CD4-positive, CD25-positive, alpha-beta regulatory T cell (primary cell): ENCODE results near the gene KBTBD13. TPM values are rescaled to one million over a fixed set of nuclear protein-coding genes. Genes with fewer than 3 reads are reported as not detected.
A peak's percentile ranks its signal among the peaks of the same experiment; 100 is the strongest.

Source experiments
- ATAC-seq, 2 donors: fragments of 150-1000 bp; cut with Tn5 transposase; one replicate each; pipeline ENCODE4 v1.10.0; 2021; ENCODE audit warnings: low read depth in 2 of 2, moderate number of reproducible peaks in 2 of 2, moderate library complexity in 1 of 2
- DNase-seq, 3 donors: peaks; one replicate each; pipeline versions ENCODE4 v3.0.0 to v3.0.0-alpha.2; 2012 to 2022; ENCODE audit warnings: mixed read lengths in 1 of 3
- H3K27ac ChIP-seq: one replicate; pipeline ENCODE4 v1.7.0; 2013; ENCODE audit warnings: mild to moderate bottlenecking, low read length; ENCODE audit not compliant: insufficient read depth, poor library complexity, severe bottlenecking
- H3K27me3 ChIP-seq: one replicate; pipeline ENCODE4 v1.7.0; 2013; ENCODE audit warnings: low read length; ENCODE audit not compliant: control insufficient read depth, insufficient read depth
- H3K36me3 ChIP-seq: one replicate; pipeline ENCODE4 v1.7.0; 2013; ENCODE audit warnings: mild to moderate bottlenecking, low read length, moderate library complexity; ENCODE audit not compliant: control insufficient read depth, insufficient read depth
- H3K4me1 ChIP-seq: 2 replicates; pipeline ENCODE4 v1.7.0; 2013; ENCODE audit warnings: mild to moderate bottlenecking, low read length; ENCODE audit not compliant: insufficient read depth, control insufficient read depth, poor library complexity, severe bottlenecking
- H3K4me3 ChIP-seq: one replicate; pipeline ENCODE4 v1.7.0; 2013; ENCODE audit warnings: low read depth, mild to moderate bottlenecking, low read length, moderate library complexity
- H3K9me3 ChIP-seq, 2 experiments: 1 replicate in 1 of 2; 2 replicates in 1 of 2; pipeline ENCODE4 v1.7.0; 2013; ENCODE audit warnings: low read length in 2 of 2, mild to moderate bottlenecking in 1 of 2, moderate library complexity in 1 of 2; ENCODE audit not compliant: control insufficient read depth in 2 of 2
- H3K27ac Mint-ChIP-seq, 3 donors: one replicate each; pipeline ENCODE4 v1.8.0; 2020 to 2022; ENCODE audit warnings: mild to moderate bottlenecking in 3 of 3, mixed read lengths in 3 of 3, moderate library complexity in 2 of 3
- H3K27me3 Mint-ChIP-seq: one replicate; pipeline ENCODE4 v1.8.0; 2022; ENCODE audit warnings: mild to moderate bottlenecking, mixed read lengths
- H3K36me3 Mint-ChIP-seq: one replicate; pipeline ENCODE4 v1.8.0; 2020; ENCODE audit warnings: mixed read lengths
- H3K4me1 Mint-ChIP-seq, 4 donors: one replicate each; pipeline ENCODE4 v1.8.0; 2020 to 2022; ENCODE audit warnings: mixed read lengths in 4 of 4, mild to moderate bottlenecking in 1 of 4
- H3K4me3 Mint-ChIP-seq, 4 donors: one replicate each; pipeline ENCODE4 v1.8.0; 2020 to 2022; ENCODE audit warnings: mild to moderate bottlenecking in 4 of 4, mixed read lengths in 4 of 4, moderate library complexity in 3 of 4
- H3K9me3 Mint-ChIP-seq, 7 donors: one replicate each; pipeline ENCODE4 v1.8.0; 2020 to 2022; ENCODE audit warnings: mixed read lengths in 7 of 7, mild to moderate bottlenecking in 3 of 7, moderate library complexity in 2 of 7
- polyA plus RNA-seq, 4 donors: library from polyadenylated mRNA; unstranded; fragments of 300-500 nt; fragmentation: Illumina TruSeq; gene quantifications; one replicate each; pipeline ENCODE4 v1.2.3, GENCODE V29; 2021
- total RNA-seq: library from RNA; stranded (reverse); gene quantifications from one replicate; pipeline ENCODE4 v1.2.3, GENCODE V29; 2022

KBTBD13 gene
- total and polyA plus RNA-seq, 5 donors from 2014 or later, result not detected

GRCh38 chr15:65059931-65060596 is 16.5 kb upstream of the KBTBD13 start:
- Histone ChIP-seq H3K4me1 (no peaks in the 10 kb centered on the region), H3K27ac (no peak overlapping the region), H3K27me3 (peaks cover 2% of the 10 kb centered on the region), H3K4me3 (no peak overlapping the region), H3K36me3 (no peaks in the 10 kb centered on the region), H3K9me3 (no peaks in the 10 kb centered on the region)
- ATAC-seq, result no peak
- Mint-ChIP-seq H3K4me3 (no peak overlapping the region), H3K4me1 (no peaks in the 10 kb centered on the region), H3K27me3 (peaks cover 13% of the 10 kb centered on the region), H3K27ac (no peak overlapping the region), H3K36me3 (no peaks in the 10 kb centered on the region), H3K9me3 (no peaks in the 10 kb centered on the region)
- no peak for DNase-seq

GRCh38 chr15:65060641-65061397 is 15.7 kb upstream of the KBTBD13 start:
- peaks cover 8% of the 10 kb centered on the region for H3K27me3 ChIP-seq

GRCh38 chr15:65062061-65062460 is 14.5 kb upstream of the KBTBD13 start:
- H3K4me3 ChIP-seq, result no peak overlapping the region
- no peak overlapping the region for H3K27ac Mint-ChIP-seq
- no peak for ATAC-seq
- H3K4me3 Mint-ChIP-seq, result no peak overlapping the region
- H3K27me3 ChIP-seq, result peaks cover 14% of the 10 kb centered on the region
- DNase-seq, result no peak
- H3K36me3 Mint-ChIP-seq, result no peaks in the 10 kb centered on the region
- H3K9me3 Mint-ChIP-seq, result no peaks in the 10 kb centered on the region
- H3K9me3 ChIP-seq, result no peaks in the 10 kb centered on the region
- H3K27me3 Mint-ChIP-seq, result peaks cover 29% of the 10 kb centered on the region
- no peak overlapping the region for H3K27ac ChIP-seq
- H3K4me1 Mint-ChIP-seq, result peaks cover 0 to 3% (median 0%) of the 10 kb centered on the region in 4 donors
- no peaks in the 10 kb centered on the region for H3K36me3 ChIP-seq
- H3K4me1 ChIP-seq, result no peaks in the 10 kb centered on the region

More at GRCh38 chr15:65060641-65061397, 15.7 kb upstream of the KBTBD13 start:
- Histone ChIP-seq H3K27ac (no peak overlapping the region), H3K4me3 (no peak overlapping the region), H3K4me1 (no peaks in the 10 kb centered on the region), H3K36me3 (no peaks in the 10 kb centered on the region), H3K9me3 (no peaks in the 10 kb centered on the region)
- no peak for ATAC-seq
- Mint-ChIP-seq H3K4me1 (no peaks in the 10 kb centered on the region), H3K27me3 (peaks cover 17% of the 10 kb centered on the region), H3K4me3 (no peak overlapping the region), H3K27ac (no peak overlapping the region), H3K36me3 (no peaks in the 10 kb centered on the region), H3K9me3 (no peaks in the 10 kb centered on the region)
- no peak for DNase-seq

GRCh38 chr15:65062726-65063125 is 13.8 kb upstream of the KBTBD13 start:
- H3K36me3 Mint-ChIP-seq, result no peaks in the 10 kb centered on the region

GRCh38 chr15:65066001-65066634 is 10.4 kb upstream of the KBTBD13 start:
- H3K4me1 Mint-ChIP-seq, result peaks cover 0 to 12% (median 0%) of the 10 kb centered on the region in 4 donors
- H3K36me3 ChIP-seq, result no peaks in the 10 kb centered on the region
- no peak overlapping the region for H3K4me3 Mint-ChIP-seq
- H3K4me1 ChIP-seq, result no peaks in the 10 kb centered on the region
- H3K36me3 Mint-ChIP-seq, result no peaks in the 10 kb centered on the region
- peak overlapping the region in 1 of 3 donors; percentile 10 for H3K27ac Mint-ChIP-seq
- ATAC-seq, result no peak
- H3K27me3 ChIP-seq, result peaks cover 14% of the 10 kb centered on the region
- no peak overlapping the region for H3K4me3 ChIP-seq
- H3K9me3 Mint-ChIP-seq, result no peaks in the 10 kb centered on the region
- no peak overlapping the region for H3K27ac ChIP-seq
- H3K9me3 ChIP-seq, result no peaks in the 10 kb centered on the region
- H3K27me3 Mint-ChIP-seq, result peaks cover 43% of the 10 kb centered on the region
- DNase-seq, result no peak

More at GRCh38 chr15:65062726-65063125, 13.8 kb upstream of the KBTBD13 start:
- no peak overlapping the region for H3K4me3 Mint-ChIP-seq
- ATAC-seq, result no peak
- DNase-seq, result no peak
- H3K27ac ChIP-seq, result no peak overlapping the region
- H3K27me3 ChIP-seq, result peaks cover 14% of the 10 kb centered on the region
- no peak overlapping the region for H3K4me3 ChIP-seq
- no peaks in the 10 kb centered on the region for H3K36me3 ChIP-seq
- peaks cover 33% of the 10 kb centered on the region for H3K27me3 Mint-ChIP-seq
- no peaks in the 10 kb centered on the region for H3K9me3 ChIP-seq
- no peaks in the 10 kb centered on the region for H3K9me3 Mint-ChIP-seq
- peaks cover 0 to 6% (median 0%) of the 10 kb centered on the region in 4 donors for H3K4me1 Mint-ChIP-seq
- no peaks in the 10 kb centered on the region for H3K4me1 ChIP-seq
- no peak overlapping the region for H3K27ac Mint-ChIP-seq

GRCh38 chr15:65066635-65067316 is 9.8 kb upstream of the KBTBD13 start:
- peaks cover 0 to 12% (median 0%) of the 10 kb centered on the region in 4 donors for H3K4me1 Mint-ChIP-seq
- H3K9me3 ChIP-seq, result no peaks in the 10 kb centered on the region
- H3K9me3 Mint-ChIP-seq, result no peaks in the 10 kb centered on the region
- no peak for DNase-seq
- H3K36me3 ChIP-seq, result no peaks in the 10 kb centered on the region
- H3K4me3 ChIP-seq, result no peak overlapping the region
- peak overlapping the region in 1 of 4 donors; percentile 69 for H3K4me3 Mint-ChIP-seq
- no peak for ATAC-seq
- peaks cover 14% of the 10 kb centered on the region for H3K27me3 ChIP-seq
- no peaks in the 10 kb centered on the region for H3K4me1 ChIP-seq
- no peak overlapping the region for H3K27ac ChIP-seq
- H3K27ac Mint-ChIP-seq, result no peak overlapping the region
- H3K36me3 Mint-ChIP-seq, result no peaks in the 10 kb centered on the region
- H3K27me3 Mint-ChIP-seq, result peaks cover 43% of the 10 kb centered on the region

- H3K4me3 ChIP-seq, result no peak overlapping the region
- H3K36me3 ChIP-seq, result no peaks in the 10 kb centered on the region
- Mint-ChIP-seq H3K27ac (no peak overlapping the region), H3K4me3 (peak overlapping the region in 1 of 4 donors; percentile 69), H3K27me3 (peaks cover 43% of the 10 kb centered on the region), H3K4me1 (peaks cover 0 to 12% (median 0%) of the 10 kb centered on the region in 4 donors), H3K36me3 (no peaks in the 10 kb centered on the region), H3K9me3 (no peaks in the 10 kb centered on the region)
- no peaks in the 10 kb centered on the region for H3K9me3 ChIP-seq
- H3K27me3 ChIP-seq, result peaks cover 14% of the 10 kb centered on the region
- DNase-seq (no peak), ATAC-seq (no peak)
- no peaks in the 10 kb centered on the region for H3K4me1 ChIP-seq
- no peak overlapping the region for H3K27ac ChIP-seq
These were observed 9.3 kb upstream of the KBTBD13 start for GRCh38 chr15:65067317-65067644.
